Body of pancreas (tissue), 4 donors: ENCODE data around the gene GYPB. TPM values are rescaled to one million over a fixed set of nuclear protein-coding genes. Genes with fewer than 3 reads are reported as not detected.
"Not testable (repeated sequence)": the region's sequence is repeated elsewhere in the genome, so short reads cannot be mapped to it uniquely, and the experiment has no call there.

ENCODE experiments used
- ATAC-seq: fragments of 150-250 bp; one replicate; pipeline ENCODE4 v1.9.1; 2016
- DNase-seq, 4 donors: peaks; one replicate each; pipeline ENCODE4 v3.0.0-alpha.2; 2019
- H3K27ac ChIP-seq, 4 donors: fragments of 200-600 bp; sonication (generic); 1 replicate in 3 of 4; 2 replicates in 1 of 4; pipeline versions ENCODE4 v1.5.1 to v1.6.1; 2016 to 2019; ENCODE audit warnings: mild to moderate bottlenecking in 1 of 4, mixed read lengths in 1 of 4, moderate library complexity in 1 of 4
- H3K27me3 ChIP-seq, 2 donors: fragments of 200-600 bp; sonication (generic); one replicate each; pipeline ENCODE4 v1.6.0; 2016; ENCODE audit warnings: mild to moderate bottlenecking in 1 of 2
- H3K36me3 ChIP-seq, 2 donors: fragments of 200-600 bp; sonication (generic); replicated peaks in 1 of 2; 2 replicates each; pipeline ENCODE4 v1.5.1; 2016; ENCODE audit warnings: low read depth in 2 of 2; ENCODE audit not compliant: insufficient read depth in 1 of 2
- H3K4me1 ChIP-seq: fragments of 200-600 bp; sonication (generic); one replicate; pipeline ENCODE4 v1.6.0; 2016
- H3K4me3 ChIP-seq, 2 donors: fragments of 200-600 bp; sonication (generic); 1 replicate in 1 of 2; 2 replicates in 1 of 2; pipeline ENCODE4 v1.5.1; 2016 to 2019
- H3K9me3 ChIP-seq, 3 donors: fragments of 200-600 bp; sonication (generic); 1 replicate in 2 of 3; 2 replicates in 1 of 3; pipeline ENCODE4 v1.5.1; 2016
- POLR2A ChIP-seq, 3 donors: fragments of 450-650 bp; IDR thresholded peaks; one replicate each; pipeline ENCODE4 v1.6.1; 2016; ENCODE audit warnings: antibody characterized with exemption in 3 of 3, mild to moderate bottlenecking in 2 of 3
- WGBS, 2 donors: methylation state at CpG; one replicate each; pipeline ENCODE4 v1.1.5; 2017; 5-methylcytosine and 5-hydroxymethylcytosine counted together
- intact Hi-C: fragments of 100-400 bp; cut with DNase I; formaldehyde crosslinking; loops from one replicate; pipeline ENCODE4 v1.15.1; 2023
- total RNA-seq, 2 donors: library from RNA; depleted of rRNA; stranded (reverse); fragments of >200 nt; gene quantifications; one replicate each; pipeline ENCODE4 v1.1.0, GENCODE V29; 2016

Gene GYPB
- total RNA-seq, result not detected

GRCh38 chr4:144019277-144019676 lies at the start of gene GYPB:
Gene GYPB, minus strand, starts transcription at chr4:144019380. Its CDS starts 93 bp downstream, at chr4:144019287.
- H3K4me1 ChIP-seq, intact Hi-C loops, H3K27ac ChIP-seq, H3K4me3 ChIP-seq, ATAC-seq, DNase-seq, H3K36me3 ChIP-seq, H3K9me3 ChIP-seq, H3K27me3 ChIP-seq: not testable (repeated sequence)
- WGBS, 2 donors, result 67 to 71% methylated on average over 3 of the region's 3 CpGs

GRCh38 chr4:144061556-144061955 lies 42.4 kb upstream of the GYPB start:
- intact Hi-C loops, H3K4me1 ChIP-seq, H3K27me3 ChIP-seq, ATAC-seq, H3K4me3 ChIP-seq, DNase-seq, H3K36me3 ChIP-seq, H3K9me3 ChIP-seq, H3K27ac ChIP-seq: not testable (repeated sequence)

GRCh38 chr4:144060234-144060859 lies 41.2 kb upstream of the GYPB start:
- intact Hi-C loops, H3K27me3 ChIP-seq, ATAC-seq, DNase-seq, H3K27ac ChIP-seq, H3K4me3 ChIP-seq, H3K4me1 ChIP-seq, H3K9me3 ChIP-seq, H3K36me3 ChIP-seq: not testable (repeated sequence)
- 45 to 49% methylated on average over 3 of the region's 3 CpGs for WGBS, 2 donors

GRCh38 chr4:144056800-144057199 lies 37.6 kb upstream of the GYPB start:
- ATAC-seq (no peak), DNase-seq (no peak)
- no peak for TF ChIP-seq POLR2A (IDR thresholded peaks at IDR 0.05)
- intact Hi-C loops, result no loop called here
- WGBS, 2 donors, result 65 to 74% methylated on average over 4 of the region's 4 CpGs
- no peaks in the 10 kb centered on the region for H3K36me3 ChIP-seq
- no peak overlapping the region for H3K27ac ChIP-seq
- H3K4me3 ChIP-seq, result no peak overlapping the region
- H3K9me3 ChIP-seq, result peaks cover 0 to 5% (median 0%) of the 10 kb centered on the region in 3 donors
- H3K27me3 ChIP-seq, result no peaks in the 10 kb centered on the region
- no peaks in the 10 kb centered on the region for H3K4me1 ChIP-seq

- ATAC-seq, H3K4me3 ChIP-seq, H3K27ac ChIP-seq, H3K36me3 ChIP-seq, H3K27me3 ChIP-seq, H3K9me3 ChIP-seq, H3K4me1 ChIP-seq, intact Hi-C loops, DNase-seq: not testable (repeated sequence)
- 71% methylated on average over 3 of the region's 3 CpGs for WGBS, 2 donors
These were observed 36.2 kb upstream of the GYPB start for GRCh38 chr4:144055336-144055735.

- H3K9me3 ChIP-seq, H3K4me1 ChIP-seq, H3K27ac ChIP-seq, ATAC-seq, intact Hi-C loops, H3K27me3 ChIP-seq, DNase-seq, H3K4me3 ChIP-seq, H3K36me3 ChIP-seq: not testable (repeated sequence)
- WGBS, 2 donors, result 80 to 90% methylated on average over 1 of the region's 1 CpG
These were observed 32.3 kb upstream of the GYPB start for GRCh38 chr4:144051494-144051893.

- intact Hi-C loops, H3K27ac ChIP-seq, H3K4me3 ChIP-seq, ATAC-seq, H3K4me1 ChIP-seq, H3K27me3 ChIP-seq, DNase-seq, H3K36me3 ChIP-seq, H3K9me3 ChIP-seq: not testable (repeated sequence)
- 77% methylated on average over 2 of the region's 2 CpGs for WGBS, 2 donors
These were observed 31.5 kb upstream of the GYPB start for GRCh38 chr4:144050631-144051030.

GRCh38 chr4:144049495-144050424 lies 30.6 kb upstream of the GYPB start:
- 53 to 71% methylated on average over 6 of the region's 6 CpGs for WGBS, 2 donors
- H3K27ac ChIP-seq, H3K4me3 ChIP-seq, H3K27me3 ChIP-seq, H3K4me1 ChIP-seq, ATAC-seq, DNase-seq, H3K9me3 ChIP-seq, intact Hi-C loops, H3K36me3 ChIP-seq: not testable (repeated sequence)

- H3K27me3 ChIP-seq, H3K4me3 ChIP-seq, H3K9me3 ChIP-seq, ATAC-seq, H3K4me1 ChIP-seq, H3K27ac ChIP-seq, DNase-seq, intact Hi-C loops, H3K36me3 ChIP-seq: not testable (repeated sequence)
These were observed 25.8 kb upstream of the GYPB start for GRCh38 chr4:144044936-144045335.

GRCh38 chr4:144032580-144032979 lies 13.4 kb upstream of the GYPB start:
- DNase-seq, H3K4me3 ChIP-seq, H3K4me1 ChIP-seq, ATAC-seq, H3K27ac ChIP-seq, H3K36me3 ChIP-seq, intact Hi-C loops, H3K9me3 ChIP-seq, H3K27me3 ChIP-seq: not testable (repeated sequence)
- WGBS, 2 donors, result 44 to 62% methylated on average over 1 of the region's 1 CpG

- intact Hi-C loops, H3K27ac ChIP-seq, H3K27me3 ChIP-seq, DNase-seq, H3K4me3 ChIP-seq, H3K9me3 ChIP-seq, H3K4me1 ChIP-seq, H3K36me3 ChIP-seq, ATAC-seq: not testable (repeated sequence)
- 38 to 55% methylated on average over 4 of the region's 4 CpGs for WGBS, 2 donors
These were observed 12.7 kb upstream of the GYPB start for GRCh38 chr4:144031875-144032274.

- intact Hi-C loops, H3K9me3 ChIP-seq, H3K4me1 ChIP-seq, H3K36me3 ChIP-seq, H3K27me3 ChIP-seq, ATAC-seq, H3K4me3 ChIP-seq, H3K27ac ChIP-seq, DNase-seq: not testable (repeated sequence)
- 75 to 79% methylated on average over 3 of the region's 3 CpGs for WGBS, 2 donors
These were observed 12.2 kb upstream of the GYPB start for GRCh38 chr4:144031369-144031768.
